ENCODE measurements around the gene BHMT2.

DNA sequence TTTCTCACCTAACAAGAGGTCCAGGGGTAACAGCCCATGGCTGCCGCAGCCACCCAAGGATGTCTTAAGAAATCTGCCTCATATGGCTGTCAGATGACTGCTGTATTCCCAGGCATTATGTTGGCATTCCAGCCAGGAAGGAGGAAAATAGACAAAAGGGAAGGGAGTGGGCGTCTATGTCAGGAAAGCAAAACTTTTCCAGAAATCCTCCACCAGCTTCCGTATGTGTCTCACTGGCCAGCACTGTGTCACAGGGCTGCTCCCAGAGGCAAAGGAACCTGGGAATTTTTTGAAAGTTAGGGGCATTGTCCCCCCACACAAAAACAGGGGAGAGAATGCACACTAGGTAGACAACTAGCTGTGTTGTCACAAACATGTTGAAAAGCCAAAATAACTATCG, 7.3 kb downstream of the BHMT2 start:
- TF ChIP-seq, protein P1, sequence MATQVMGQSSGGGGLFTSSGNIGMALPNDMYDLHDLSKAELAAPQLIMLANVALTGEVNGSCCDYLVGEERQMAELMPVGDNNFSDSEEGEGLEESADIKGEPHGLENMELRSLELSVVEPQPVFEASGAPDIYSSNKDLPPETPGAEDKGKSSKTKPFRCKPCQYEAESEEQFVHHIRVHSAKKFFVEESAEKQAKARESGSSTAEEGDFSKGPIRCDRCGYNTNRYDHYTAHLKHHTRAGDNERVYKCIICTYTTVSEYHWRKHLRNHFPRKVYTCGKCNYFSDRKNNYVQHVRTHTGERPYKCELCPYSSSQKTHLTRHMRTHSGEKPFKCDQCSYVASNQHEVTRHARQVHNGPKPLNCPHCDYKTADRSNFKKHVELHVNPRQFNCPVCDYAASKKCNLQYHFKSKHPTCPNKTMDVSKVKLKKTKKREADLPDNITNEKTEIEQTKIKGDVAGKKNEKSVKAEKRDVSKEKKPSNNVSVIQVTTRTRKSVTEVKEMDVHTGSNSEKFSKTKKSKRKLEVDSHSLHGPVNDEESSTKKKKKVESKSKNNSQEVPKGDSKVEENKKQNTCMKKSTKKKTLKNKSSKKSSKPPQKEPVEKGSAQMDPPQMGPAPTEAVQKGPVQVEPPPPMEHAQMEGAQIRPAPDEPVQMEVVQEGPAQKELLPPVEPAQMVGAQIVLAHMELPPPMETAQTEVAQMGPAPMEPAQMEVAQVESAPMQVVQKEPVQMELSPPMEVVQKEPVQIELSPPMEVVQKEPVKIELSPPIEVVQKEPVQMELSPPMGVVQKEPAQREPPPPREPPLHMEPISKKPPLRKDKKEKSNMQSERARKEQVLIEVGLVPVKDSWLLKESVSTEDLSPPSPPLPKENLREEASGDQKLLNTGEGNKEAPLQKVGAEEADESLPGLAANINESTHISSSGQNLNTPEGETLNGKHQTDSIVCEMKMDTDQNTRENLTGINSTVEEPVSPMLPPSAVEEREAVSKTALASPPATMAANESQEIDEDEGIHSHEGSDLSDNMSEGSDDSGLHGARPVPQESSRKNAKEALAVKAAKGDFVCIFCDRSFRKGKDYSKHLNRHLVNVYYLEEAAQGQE (IDR thresholded peaks at IDR 0.05; ENCODE audit: insufficient read depth in 1 of 2, low read depth in 2 of 2, low read length in 2 of 2), result no peak
- no peak for TF ChIP-seq POLR2AphosphoS5 (IDR thresholded peaks at IDR 0.05; ENCODE audit: low read depth, low read length)
